K562 (cell line): ENCODE data around the gene VWA3A. TPM values are rescaled to one million over a fixed set of nuclear protein-coding genes. Genes with fewer than 3 reads are reported as not detected.

ENCODE experiments used
- ARID2 ChIP-seq: fragments of 450-650 bp; IDR thresholded peaks from 2 replicates; pipeline ENCODE4 v1.6.1; 2017; ENCODE audit warnings: antibody characterized with exemption, mild to moderate bottlenecking
- BHLHE40 ChIP-seq: IDR thresholded peaks from 2 replicates; pipeline ENCODE4 v1.6.1; 2011; ENCODE audit warnings: low read length, improper control_type of control experiment
- BRD4 ChIP-seq: fragments of 200-600 bp; sonication (generic); IDR thresholded peaks from 2 replicates; pipeline ENCODE4 v1.6.1; 2017; ENCODE audit warnings: inconsistent platforms
- CBFA2T2 ChIP-seq: fragments of 450-650 bp; conservative IDR thresholded peaks from 2 replicates; pipeline ENCODE4 v1.6.1; 2017; ENCODE audit warnings: mild to moderate bottlenecking
- CBX8 ChIP-seq: fragments of 200-600 bp; sonication (generic); IDR thresholded peaks from 2 replicates; pipeline ENCODE4 v1.6.1; 2012; ENCODE audit warnings: borderline replicate concordance, mixed run types, low read depth, mild to moderate bottlenecking, moderate library complexity, mixed read lengths, low read length, control low read depth, inconsistent platforms; ENCODE audit not compliant: poor library complexity, severe bottlenecking; ENCODE audit errors: extremely low read depth
- FOXK2 ChIP-seq, 2 experiments: fragments of 450-650 bp; IDR thresholded peaks in 1 of 2; conservative IDR thresholded peaks in 1 of 2; 2 replicates each; pipeline ENCODE4 v1.6.1; 2016; ENCODE audit warnings: low read depth in 2 of 2, mild to moderate bottlenecking in 1 of 2
- FOXO4 ChIP-seq: fragments of 450-650 bp; formaldehyde crosslinking; IDR thresholded peaks from 2 replicates; pipeline ENCODE4 v1.4.0; 2020; ENCODE audit warnings: mild to moderate bottlenecking, moderate library complexity
- GTF2F1 ChIP-seq: IDR thresholded peaks from 2 replicates; pipeline ENCODE4 v1.6.1; 2011; ENCODE audit warnings: low read depth, low read length, improper control_type of control experiment
- HEY1 ChIP-seq: fragments of 250-450 bp; sonication (Bioruptor Pico); IDR thresholded peaks from 2 replicates; pipeline ENCODE4 v1.5.0; 2020; ENCODE audit warnings: mild to moderate bottlenecking, moderate library complexity, borderline replicate concordance
- MEF2A ChIP-seq: IDR thresholded peaks from 2 replicates; pipeline ENCODE4 v1.6.1; 2011; ENCODE audit warnings: low read depth, mild to moderate bottlenecking, low read length, moderate library complexity; ENCODE audit not compliant: control insufficient read depth
- MYC ChIP-seq, 2 experiments: fragments of 250-450 bp in 1 of 2; sonication (Bioruptor Pico) in 1 of 2; IDR thresholded peaks; 2 replicates each; pipeline versions ENCODE4 v1.5.1 to v1.6.1; 2012 to 2021; ENCODE audit warnings: low read depth in 2 of 2, borderline replicate concordance in 1 of 2, improper control_type of control experiment in 1 of 2, low read length in 1 of 2, mild to moderate bottlenecking in 1 of 2, moderate library complexity in 1 of 2
- PCBP1 ChIP-seq: fragments of 200-400 bp; formaldehyde crosslinking; IDR thresholded peaks from 2 replicates; pipeline ENCODE4 v1.6.1; 2018; ENCODE audit warnings: mild to moderate bottlenecking, low read depth, low read length; ENCODE audit not compliant: poor library complexity, severe bottlenecking
- POLR2H ChIP-seq: IDR thresholded peaks from 2 replicates; pipeline ENCODE4 v1.6.1; 2016; ENCODE audit warnings: missing genetic modification characterization, low read depth, mild to moderate bottlenecking, control low read depth, missing compliant biosample characterization, moderate library complexity
- PRPF4 ChIP-seq: fragments of 200-400 bp; formaldehyde crosslinking; IDR thresholded peaks from one replicate; pipeline ENCODE4 v1.6.1; 2017; ENCODE audit warnings: low read length, low read depth, mild to moderate bottlenecking; ENCODE audit not compliant: insufficient read depth, poor library complexity, severe bottlenecking
- RBFOX2 ChIP-seq: fragments of 200-400 bp; formaldehyde crosslinking; IDR thresholded peaks from 2 replicates; pipeline ENCODE4 v1.6.1; 2017; ENCODE audit warnings: low read depth, mild to moderate bottlenecking, low read length, moderate library complexity
- RBM25 ChIP-seq: fragments of 200-400 bp; formaldehyde crosslinking; IDR thresholded peaks from 2 replicates; pipeline ENCODE4 v1.6.1; 2018; ENCODE audit warnings: low read length, low read depth, moderate library complexity; ENCODE audit not compliant: severe bottlenecking
- RFX1 ChIP-seq: fragments of 450-650 bp; IDR thresholded peaks from 2 replicates; pipeline ENCODE4 v1.6.1; 2016; ENCODE audit warnings: mild to moderate bottlenecking, moderate library complexity
- RNF2 ChIP-seq: sonication (generic); IDR thresholded peaks from 2 replicates; pipeline ENCODE4 v1.6.1; 2016
- SAFB ChIP-seq: fragments of 200-400 bp; formaldehyde crosslinking; IDR thresholded peaks from 2 replicates; pipeline ENCODE4 v1.6.1; 2017; ENCODE audit warnings: low read depth, low read length, borderline replicate concordance
- TSC22D4 ChIP-seq: fragments of 450-650 bp; IDR thresholded peaks from 2 replicates; pipeline ENCODE4 v1.6.1; 2016; ENCODE audit warnings: missing genetic modification characterization, missing biosample characterization, control low read depth
- YY1 ChIP-seq, 3 experiments: IDR thresholded peaks; 2 replicates each; pipeline ENCODE4 v1.6.1; 2011; ENCODE audit warnings: low read length in 2 of 3, mild to moderate bottlenecking in 2 of 3, moderate library complexity in 2 of 3, borderline replicate concordance in 1 of 3, control low read depth in 1 of 3, low read depth in 1 of 3; ENCODE audit not compliant: insufficient read depth in 3 of 3, insufficient replicate concordance in 2 of 3, control insufficient read depth in 1 of 3, insufficient read length in 1 of 3; ENCODE audit errors: extremely low read depth in 1 of 3
- ZNF444 ChIP-seq: fragments of 250-450 bp; sonication (Bioruptor Pico); IDR thresholded peaks from 2 replicates; pipeline ENCODE4 v1.4.0; 2020; ENCODE audit warnings: mild to moderate bottlenecking, moderate library complexity
- ZNF445 ChIP-seq: fragments of 250-450 bp; sonication (Bioruptor Pico); IDR thresholded peaks from 2 replicates; pipeline ENCODE4 v1.4.0; 2020; ENCODE audit warnings: low read depth, mild to moderate bottlenecking, moderate library complexity
- ZNF644 ChIP-seq: fragments of 200-800 bp; sonication (Bioruptor generic); IDR thresholded peaks from 2 replicates; pipeline ENCODE4 v1.6.1; 2016; ENCODE audit warnings: low read depth, missing genetic modification characterization, missing compliant biosample characterization
- ZNF696 ChIP-seq: fragments of 250-450 bp; sonication (Bioruptor Pico); conservative IDR thresholded peaks from 2 replicates; pipeline ENCODE4 v1.4.0; 2020; ENCODE audit warnings: mild to moderate bottlenecking, moderate library complexity
- polyA plus RNA-seq, 8 experiments: library from polyadenylated mRNA; depleted of rRNA in 4 of 8; stranded (reverse) in 5 of 8; unstranded in 3 of 8; fragments of >200 nt; fragmentation: Nextera tagmentation in 2 of 8; fragmentation: Illumina TruSeq in 1 of 8; extraction: Ambion mirVana in 2 of 8; extraction: Trizol in 1 of 8; gene quantifications; 2 replicates each; pipeline versions ENCODE4 v1.2.1 to v1.2.3, GENCODE V29; 2011 to 2014; ENCODE audit warnings: inconsistent platforms in 1 of 8, missing spikeins in 1 of 8
- total RNA-seq, 7 experiments: library from RNA; depleted of rRNA in 6 of 7; stranded (reverse); fragments of >200 nt in 6 of 7; fragmentation: Illumina TruSeq in 2 of 7; extraction: Trizol in 2 of 7; gene quantifications; 2 replicates each; pipeline versions ENCODE4 v1.2.1 to v1.2.3, GENCODE V29; 2011 to 2021; ENCODE audit warnings: low replicate concordance in 1 of 7

Gene VWA3A
- total and polyA plus RNA-seq, 9 of the 15 experiments (the other 6 are each of a cell fraction or from before 2014, with no cell fraction given) = not detected

DNA sequence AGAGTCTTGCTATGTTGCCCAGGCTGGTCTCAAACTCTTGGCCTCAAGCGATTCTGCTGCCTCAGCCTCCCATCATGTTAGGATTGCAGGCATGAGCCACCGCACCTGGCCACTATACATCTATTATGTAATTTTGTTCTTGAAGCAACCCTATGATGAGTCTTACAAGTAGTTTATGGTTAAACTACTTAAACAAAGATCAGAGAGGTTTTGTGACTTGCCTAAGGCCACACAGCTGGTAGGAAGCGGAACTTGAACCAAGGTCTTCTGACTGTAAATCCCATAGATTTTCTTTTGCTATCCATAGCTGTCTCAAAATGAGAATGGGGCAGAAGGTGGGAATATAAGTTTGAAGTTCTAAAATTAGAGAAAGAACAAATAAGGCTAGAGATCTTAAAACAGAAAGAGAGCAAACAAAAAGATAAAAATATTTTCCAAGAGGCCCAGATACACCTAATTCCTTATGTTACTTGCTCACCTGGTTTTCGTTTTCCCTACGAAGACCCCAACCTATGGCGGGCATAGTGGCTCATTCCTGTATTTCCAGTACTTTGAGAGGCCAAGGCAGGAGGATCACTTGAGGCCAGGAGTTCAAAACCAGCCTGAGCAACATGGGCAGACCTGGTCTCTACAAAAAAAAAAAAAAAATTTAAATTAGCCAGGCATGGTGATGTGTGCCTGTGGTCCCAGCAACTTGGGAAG, 32.4 kb downstream of the VWA3A start (continued):
- TF ChIP-seq CBFA2T2 (no peak), GTF2F1 (no peak), BHLHE40 (no peak), ARID2 (no peak), RNF2 (peak; percentile 34; the same call in 1 of the 2 replicates), ZNF444 (no peak), SAFB (no peak), BRD4 (no peak), CBX8 (peak; percentile 94), FOXK2 (conservative IDR thresholded peaks at IDR 0.05 in 1 of 2, IDR thresholded peaks at IDR 0.05 in 1 of 2; ENCODE audit: low read depth in 2 of 2) (no peak), PCBP1 (no peak), ZNF644 (tag) (no peak), RFX1 (no peak), MYC (IDR thresholded peaks at IDR 0.05; ENCODE audit: low read depth, low read length) (no peak), MYC (CRISPR knock-in tag; IDR thresholded peaks at IDR 0.05; ENCODE audit: borderline replicate concordance, low read depth) (no peak), ZNF696 (CRISPR knock-in tag) (no peak), MEF2A (no peak), RBM25 (peak; percentile 79), FOXO4 (no peak), ZNF445 (CRISPR knock-in tag) (no peak), POLR2H (no peak), TSC22D4 (tag) (no peak), RBFOX2 (no peak), HEY1 (CRISPR knock-in tag) (no peak), YY1 (IDR thresholded peaks at IDR 0.05; ENCODE audit: borderline replicate concordance in 1 of 3, control insufficient read depth in 1 of 3, extremely low read depth in 1 of 3, insufficient read depth in 3 of 3, insufficient read length in 1 of 3, insufficient replicate concordance in 2 of 3, low read depth in 1 of 3, low read length in 2 of 3) (no peak), PRPF4 (no peak)
